ENCODE data around the gene SMTNL1. TPM values are rescaled to one million over a fixed set of nuclear protein-coding genes. Genes with fewer than 3 reads are reported as not detected.
A peak's percentile ranks its signal among the peaks of the same experiment; 100 is the strongest.

Gene SMTNL1
- 0.18 TPM in 1 of 2 replicates, not detected in the other for total RNA-seq (2021)
- long read RNA-seq = 0 reads

GRCh38 chr11:57536947-57537619 lies at the start of gene SMTNL1:
SMTNL1 (plus strand) TSS chr11:57537595; CDS start chr11:57542643, 5,048 bp downstream.
- H4K5ac ChIP-seq (ENCODE audit: insufficient read length, low read depth, low read length) = no peak within 1 kb of the TSS
- no peak within 1 kb of the TSS for H2AFZ ChIP-seq (ENCODE audit: low read length)
- H2BK15ac ChIP-seq (ENCODE audit: low read depth, low read length) = no peak within 1 kb of the TSS
- Mint-ChIP-seq H3K4me1 (peaks cover 15 to 21% of the 10 kb centered on the region in 2 experiments), H3K27ac (peak within 1 kb of the TSS in 2 of 3 experiments; percentile 59 to 70; a peak in 4 of 7 replicates), H3K9me3 (no peaks in the 10 kb centered on the region), H3K4me3 (peak within 1 kb of the TSS in 1 of 2 experiments; percentile 57; a peak in 2 of 5 replicates), H3K36me3 (ENCODE audit: insufficient read depth in 1 of 3, low read depth in 3 of 3) (no peaks in the 10 kb centered on the region), H3K27me3 (ENCODE audit: low read depth) (peaks cover 43% of the 10 kb centered on the region)
- no peak within 1 kb of the TSS for H2AK5ac ChIP-seq (ENCODE audit: insufficient read length, low read length)
- H2BK5ac ChIP-seq (ENCODE audit: insufficient read length, low read length) = no peak within 1 kb of the TSS
- no peak within 1 kb of the TSS for H2BK12ac ChIP-seq (ENCODE audit: insufficient read length, low read depth, low read length)
- WGBS (ENCODE audit: extremely low coverage, insufficient read length, low lambda C conversion rate) = no CpG with 5 or more reads among the region's 14 CpGs
- H3K9me3 ChIP-seq (ENCODE audit: control insufficient read depth, low read depth, low read length) = no peaks in the 10 kb centered on the region
- no peak within 1 kb of the TSS for H3K4ac ChIP-seq (ENCODE audit: low read depth, low read length)
- H3K79me2 ChIP-seq (ENCODE audit: insufficient read depth, low read length) = no peaks in the 10 kb centered on the region
- no peaks in the 10 kb centered on the region for H3K23me2 ChIP-seq (ENCODE audit: insufficient read length, low read depth, low read length, poor library complexity, severe bottlenecking)
- no peak within 1 kb of the TSS for H3K27ac ChIP-seq (ENCODE audit: insufficient read length, low read depth, low read length)
- no peaks in the 10 kb centered on the region; the same call in 1 of the 2 replicates for H3K4me1 ChIP-seq (ENCODE audit: insufficient read depth, low read length)
- H3K27me3 ChIP-seq (ENCODE audit: insufficient read depth, low read length) = no peaks in the 10 kb centered on the region
- no peak for DNase-seq
- H3K56ac ChIP-seq (ENCODE audit: insufficient read length, low read depth, low read length) = no peak within 1 kb of the TSS
- H4K91ac ChIP-seq (ENCODE audit: insufficient read length, low read depth, low read length) = no peak within 1 kb of the TSS
- H4K20me1 ChIP-seq (ENCODE audit: control insufficient read depth, insufficient read depth, insufficient read length) = no peaks in the 10 kb centered on the region
- TF ChIP-seq CTCF (conservative IDR thresholded peaks at IDR 0.05) = no peak
- H3K9ac ChIP-seq (ENCODE audit: extremely low read depth, insufficient read length, low read length) = no peak within 1 kb of the TSS
- no peak within 1 kb of the TSS for H4K8ac ChIP-seq (replicated peaks; ENCODE audit: insufficient read length, low read depth, low read length)
- no peak within 1 kb of the TSS for H2BK20ac ChIP-seq (ENCODE audit: low read depth, low read length, poor library complexity, severe bottlenecking)
- H2BK120ac ChIP-seq (ENCODE audit: low read depth, low read length, poor library complexity, severe bottlenecking) = no peak within 1 kb of the TSS
- no peak within 1 kb of the TSS for H3K4me2 ChIP-seq (ENCODE audit: insufficient read depth, insufficient read length, low read length)
- H3K14ac ChIP-seq (ENCODE audit: insufficient read depth, low read length) = peak within 1 kb of the TSS; percentile 16; the same call in 1 of the 2 replicates
- H3K79me1 ChIP-seq (ENCODE audit: insufficient read depth, low read depth, low read length, poor library complexity, severe bottlenecking) = no peaks in the 10 kb centered on the region
- H3K23ac ChIP-seq (ENCODE audit: insufficient read length, low read depth, low read length) = no peak within 1 kb of the TSS
- no peak within 1 kb of the TSS for H3T11ph ChIP-seq (ENCODE audit: low read length)
- peak within 1 kb of the TSS; percentile 39 for H3K18ac ChIP-seq (ENCODE audit: insufficient read length, low read depth, low read length)

Measured in H9 (cell line).